GM12873 (cell line): ENCODE data around the gene SDC1.

Experiments used
- TF ChIP-seq, protein P1 (sequence below): IDR thresholded peaks from 2 replicates; pipeline ENCODE4 v1.5.1; 2012; ENCODE audit warnings: low read depth, mild to moderate bottlenecking, moderate library complexity, low read length, control low read depth; ENCODE audit not compliant: insufficient read depth; ENCODE audit errors: missing control alignments

Gene SDC1

GRCh38 chr2:20190876-20191713 is 33.8 kb downstream of the SDC1 start:
- TF ChIP-seq, protein P1, sequence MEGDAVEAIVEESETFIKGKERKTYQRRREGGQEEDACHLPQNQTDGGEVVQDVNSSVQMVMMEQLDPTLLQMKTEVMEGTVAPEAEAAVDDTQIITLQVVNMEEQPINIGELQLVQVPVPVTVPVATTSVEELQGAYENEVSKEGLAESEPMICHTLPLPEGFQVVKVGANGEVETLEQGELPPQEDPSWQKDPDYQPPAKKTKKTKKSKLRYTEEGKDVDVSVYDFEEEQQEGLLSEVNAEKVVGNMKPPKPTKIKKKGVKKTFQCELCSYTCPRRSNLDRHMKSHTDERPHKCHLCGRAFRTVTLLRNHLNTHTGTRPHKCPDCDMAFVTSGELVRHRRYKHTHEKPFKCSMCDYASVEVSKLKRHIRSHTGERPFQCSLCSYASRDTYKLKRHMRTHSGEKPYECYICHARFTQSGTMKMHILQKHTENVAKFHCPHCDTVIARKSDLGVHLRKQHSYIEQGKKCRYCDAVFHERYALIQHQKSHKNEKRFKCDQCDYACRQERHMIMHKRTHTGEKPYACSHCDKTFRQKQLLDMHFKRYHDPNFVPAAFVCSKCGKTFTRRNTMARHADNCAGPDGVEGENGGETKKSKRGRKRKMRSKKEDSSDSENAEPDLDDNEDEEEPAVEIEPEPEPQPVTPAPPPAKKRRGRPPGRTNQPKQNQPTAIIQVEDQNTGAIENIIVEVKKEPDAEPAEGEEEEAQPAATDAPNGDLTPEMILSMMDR = peak; percentile 66

- TF ChIP-seq, protein P1 = no peak
Observed at GRCh38 chr2:20190170-20190569, 34.8 kb downstream of the SDC1 start.

- TF ChIP-seq, protein P1 = no peak
Observed at GRCh38 chr2:20189299-20189931, 35.5 kb downstream of the SDC1 start.

- TF ChIP-seq, protein P1 = no peak
Observed at GRCh38 chr2:20188851-20189250, 36.1 kb downstream of the SDC1 start.

- TF ChIP-seq, protein P1 = no peak
Observed at GRCh38 chr2:20188201-20188600, 36.7 kb downstream of the SDC1 start.

DNA sequence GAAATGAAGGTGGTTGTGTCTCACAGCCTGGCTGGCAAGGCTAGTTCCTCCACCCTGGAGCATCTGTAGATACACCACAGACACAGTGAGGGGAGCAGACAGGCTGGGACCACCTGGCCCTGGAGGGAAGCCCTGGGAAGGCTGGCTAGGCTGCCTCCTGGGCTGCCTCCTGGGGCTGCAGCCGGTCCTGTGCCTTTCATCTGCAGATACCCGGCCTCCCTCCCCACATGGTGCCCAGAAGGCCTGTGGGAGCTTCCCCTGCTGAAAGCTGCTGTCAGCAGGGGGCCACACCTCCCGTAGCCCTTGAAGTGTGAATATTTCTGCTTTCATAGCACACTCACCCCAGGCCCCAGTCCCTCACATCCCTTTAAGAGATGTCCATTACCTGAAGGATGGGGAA is 37.6 kb downstream of the SDC1 start:
- TF ChIP-seq, protein P1 = no peak

DNA sequence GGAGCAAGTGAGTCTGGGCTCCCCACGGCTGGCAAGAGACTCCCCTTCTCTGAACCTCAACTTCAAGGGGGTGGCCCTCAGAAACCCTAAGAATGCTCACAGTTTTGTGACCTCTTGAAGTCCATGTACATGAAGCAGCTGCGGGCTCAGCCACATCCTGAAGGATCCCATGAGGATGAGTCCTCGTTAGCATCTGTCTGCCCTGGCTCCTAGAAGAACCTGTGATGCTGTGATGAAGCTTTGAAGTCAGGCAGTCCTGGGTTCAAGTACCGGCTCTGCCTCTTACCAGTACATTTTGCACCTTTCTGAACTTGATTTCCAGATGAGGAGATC is 38.1 kb downstream of the SDC1 start:
- TF ChIP-seq, protein P1 = no peak
